NCI-H2227 treated with DMSO at 0.1 percent for 48 hours (cell line): Measurements from ENCODE around the gene GSK3A.

Source experiments
- DNase-seq: peaks from one replicate; lab custom pipeline; 2025; lab: John Stamatoyannopoulos, UW

Gene GSK3A

DNA sequence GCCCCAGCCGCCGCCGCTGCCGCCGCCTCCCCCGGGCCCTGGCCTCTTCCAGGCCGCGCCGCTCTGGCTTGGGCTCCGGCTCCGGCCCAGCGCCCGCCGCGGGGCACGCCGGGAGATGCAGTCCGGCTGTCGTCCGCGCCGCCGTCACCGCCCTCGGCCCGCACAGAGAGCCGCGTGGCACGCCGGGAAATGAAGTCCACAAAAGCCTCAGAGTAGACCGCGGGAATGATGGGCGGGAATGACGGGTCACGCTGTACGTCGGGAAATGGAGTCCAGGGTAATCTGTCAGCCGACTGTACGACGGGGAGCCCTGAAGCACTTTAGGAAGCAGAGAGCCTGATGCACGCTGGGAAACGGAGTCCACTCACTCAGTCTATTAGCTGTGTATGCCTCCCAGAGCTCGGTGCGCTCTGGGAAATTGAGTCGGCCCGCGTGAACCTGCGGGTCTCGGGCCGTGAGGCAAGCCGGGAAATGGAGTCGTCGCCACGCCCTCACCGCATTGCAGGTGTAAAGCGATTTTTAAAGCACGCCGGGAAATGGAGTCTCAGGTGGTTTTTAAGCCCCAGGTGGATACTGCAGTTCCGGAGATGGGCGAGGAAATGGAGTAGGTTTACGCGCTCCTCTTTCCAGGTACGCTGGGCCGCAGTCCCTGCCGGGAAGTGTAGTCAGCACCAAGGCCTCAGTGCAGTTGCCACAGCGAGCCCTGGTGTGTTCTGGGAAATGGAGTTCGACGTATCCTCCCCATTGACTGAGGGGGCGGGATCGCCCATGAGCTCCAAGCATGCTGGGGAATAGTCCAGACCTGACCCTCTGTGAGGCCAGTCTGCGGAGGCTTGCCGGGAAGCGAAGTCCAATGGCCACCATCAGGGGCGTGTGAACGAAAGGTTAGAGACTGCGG lies at the start of gene GSK3A:
TSS of gene GSK3A (minus strand) at position 91 of the 898 bp plus-strand sequence. CDS start 137 bp downstream, outside the sequence.
- peak; percentile 100 for DNase-seq

DNA sequence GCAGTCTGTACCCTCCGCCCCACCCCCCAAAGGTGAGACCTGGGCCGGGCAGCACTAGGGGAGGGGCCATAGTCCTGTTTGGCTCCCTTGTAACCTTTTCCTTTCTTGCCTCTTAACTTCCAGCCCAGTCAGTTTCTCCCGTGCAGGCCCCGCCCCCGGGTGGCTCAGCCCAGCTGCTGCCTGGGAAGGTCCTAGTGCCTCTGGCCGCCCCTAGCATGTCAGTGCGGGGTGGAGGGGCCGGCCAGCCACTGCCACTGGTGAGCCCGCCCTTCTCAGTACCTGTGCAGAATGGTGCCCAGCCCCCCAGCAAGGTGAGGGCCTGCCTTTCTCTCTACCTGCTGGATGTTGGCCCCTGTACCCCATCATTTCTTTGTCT lies 49.0 kb upstream of the GSK3A start:
- DNase-seq, result peak; percentile 49

DNA sequence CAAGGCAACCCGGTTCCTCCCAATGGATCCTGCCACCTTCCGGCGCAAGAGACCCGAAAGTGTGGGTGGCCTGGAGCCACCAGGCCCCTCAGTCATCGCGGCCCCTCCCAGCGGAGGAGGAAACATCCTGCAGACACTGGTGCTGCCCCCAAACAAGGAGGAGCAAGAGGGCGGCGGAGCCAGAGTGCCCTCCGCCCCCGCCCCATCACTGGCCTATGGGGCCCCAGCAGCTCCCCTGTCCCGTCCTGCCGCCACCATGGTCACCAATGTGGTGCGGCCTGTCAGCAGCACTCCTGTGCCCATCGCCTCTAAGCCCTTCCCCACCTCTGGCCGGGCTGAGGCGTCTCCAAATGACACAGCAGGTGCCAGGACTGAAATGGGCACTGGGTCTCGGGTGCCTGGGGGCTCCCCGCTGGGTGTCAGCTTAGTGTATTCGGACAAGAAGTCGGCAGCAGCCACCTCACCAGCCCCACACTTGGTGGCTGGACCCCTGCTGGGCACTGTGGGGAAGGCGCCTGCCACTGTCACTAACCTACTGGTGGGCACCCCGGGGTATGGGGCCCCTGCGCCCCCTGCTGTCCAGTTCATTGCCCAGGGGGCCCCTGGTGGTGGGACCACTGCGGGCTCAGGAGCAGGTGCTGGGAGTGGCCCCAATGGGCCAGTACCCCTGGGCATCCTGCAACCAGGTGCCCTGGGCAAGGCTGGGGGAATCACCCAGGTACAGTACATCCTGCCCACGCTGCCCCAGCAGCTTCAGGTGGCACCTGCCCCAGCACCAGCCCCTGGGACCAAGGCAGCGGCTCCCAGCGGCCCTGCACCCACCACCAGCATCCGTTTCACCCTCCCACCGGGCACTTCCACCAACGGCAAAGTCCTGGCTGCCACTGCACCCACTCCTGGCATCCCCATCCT lies 48.4 kb upstream of the GSK3A start:
- no peak for DNase-seq

DNA sequence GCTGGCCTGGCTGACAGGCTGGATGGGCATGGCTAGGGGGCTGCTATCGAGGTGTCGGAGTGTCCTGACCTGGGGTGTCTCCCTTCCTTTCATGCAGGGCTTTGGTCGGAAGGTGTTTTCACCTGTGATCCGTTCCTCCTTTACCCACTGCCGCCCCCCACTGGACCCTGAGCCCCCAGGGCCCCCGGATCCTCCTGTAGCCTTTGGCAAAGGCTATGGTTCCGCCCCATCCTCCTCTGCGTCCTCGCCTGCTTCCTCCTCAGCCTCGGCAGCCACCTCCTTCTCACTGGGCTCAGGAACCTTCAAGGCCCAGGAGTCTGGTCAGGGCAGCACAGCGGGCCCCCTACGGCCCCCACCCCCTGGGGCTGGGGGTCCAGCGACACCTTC lies 47.7 kb upstream of the GSK3A start:
- DNase-seq, result no peak

DNA sequence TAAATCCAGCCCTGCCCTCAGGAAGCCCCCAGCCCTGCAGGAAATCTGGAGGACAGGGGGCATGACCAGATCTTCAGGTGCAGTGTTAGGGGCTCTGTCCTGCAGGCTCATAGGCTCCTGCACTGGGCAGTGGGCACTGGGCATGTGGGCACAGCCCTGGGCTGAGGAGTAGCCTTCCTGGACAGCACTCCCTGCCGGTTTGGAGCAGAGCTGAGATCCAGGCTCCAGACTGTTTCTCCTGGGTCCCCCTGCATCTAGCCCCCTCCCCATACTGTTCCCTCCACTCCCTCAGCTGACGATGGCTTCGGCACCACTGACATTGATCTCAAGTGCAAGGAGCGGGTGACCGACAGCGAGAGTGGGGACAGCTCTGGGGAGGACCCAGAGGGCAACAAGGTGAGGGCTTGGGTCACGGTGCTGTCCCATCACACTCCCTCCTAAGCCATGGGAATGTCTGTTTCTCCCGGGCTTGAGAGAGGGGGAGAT lies 47.2 kb upstream of the GSK3A start:
- no peak for DNase-seq

DNA sequence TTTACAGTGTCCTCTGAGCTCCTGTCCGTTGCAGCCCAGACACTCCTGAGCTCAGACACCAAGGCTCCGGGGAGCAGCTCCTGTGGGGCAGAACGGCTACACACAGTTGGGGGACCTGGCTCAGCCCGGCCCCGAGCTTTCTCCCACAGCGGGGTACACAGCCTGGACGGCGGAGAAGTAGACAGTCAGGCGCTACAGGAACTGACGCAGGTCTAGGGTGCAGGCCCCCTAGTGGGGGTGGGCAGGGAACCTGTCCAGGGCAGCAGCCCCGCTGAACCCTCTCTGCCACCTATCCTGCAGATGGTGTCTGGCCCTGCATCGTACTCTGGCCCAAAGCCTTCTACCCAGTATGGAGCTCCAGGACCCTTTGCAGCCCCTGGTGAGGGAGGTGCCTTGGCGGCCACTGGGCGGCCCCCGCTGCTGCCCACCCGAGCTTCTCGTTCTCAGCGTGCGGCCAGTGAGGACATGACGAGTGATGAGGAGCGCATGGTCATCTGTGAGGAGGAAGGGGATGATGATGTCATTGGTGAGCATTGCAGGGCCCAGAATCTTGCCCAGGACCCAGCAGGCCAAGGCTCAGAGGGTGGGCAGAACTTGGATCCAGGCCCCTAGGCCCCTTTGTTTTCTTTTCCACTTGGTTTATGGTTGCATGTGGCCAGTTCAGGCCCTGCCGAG lies 46.6 kb upstream of the GSK3A start:
- no peak for DNase-seq

DNA sequence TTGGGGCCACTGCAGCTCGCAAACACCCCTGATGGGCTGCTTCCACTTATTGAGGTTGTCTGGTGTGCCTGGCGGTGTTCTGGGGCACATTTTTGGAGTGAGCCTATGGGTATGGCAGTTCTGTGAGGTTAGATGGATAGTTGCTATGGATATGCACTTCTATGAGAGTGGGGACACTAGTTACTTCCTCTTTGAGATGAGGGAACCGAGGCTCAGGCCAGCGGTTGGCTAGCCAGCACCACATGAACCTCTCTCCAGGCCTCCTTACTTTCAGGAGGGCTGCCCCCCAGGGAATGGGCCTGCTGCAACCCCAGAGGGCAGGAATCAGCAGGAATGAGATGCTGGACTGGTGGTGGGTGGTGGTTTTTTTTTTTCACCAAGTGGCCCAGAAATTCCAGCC lies 46.0 kb upstream of the GSK3A start:
- no peak for DNase-seq

DNA sequence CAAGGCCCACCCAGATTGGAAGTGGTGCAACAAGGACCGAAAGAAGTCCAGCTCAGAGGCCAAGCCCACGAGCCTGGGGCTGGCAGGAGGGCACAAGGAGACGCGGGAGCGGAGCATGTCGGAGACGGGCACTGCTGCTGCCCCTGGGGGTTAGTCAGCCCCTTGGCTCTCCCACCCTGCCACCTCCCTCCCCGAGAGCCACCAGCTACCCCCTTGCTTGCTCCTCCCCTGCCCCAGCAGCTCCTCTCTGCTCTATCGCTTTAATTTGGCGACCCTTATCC lies 45.4 kb upstream of the GSK3A start:
- no peak for DNase-seq

DNA sequence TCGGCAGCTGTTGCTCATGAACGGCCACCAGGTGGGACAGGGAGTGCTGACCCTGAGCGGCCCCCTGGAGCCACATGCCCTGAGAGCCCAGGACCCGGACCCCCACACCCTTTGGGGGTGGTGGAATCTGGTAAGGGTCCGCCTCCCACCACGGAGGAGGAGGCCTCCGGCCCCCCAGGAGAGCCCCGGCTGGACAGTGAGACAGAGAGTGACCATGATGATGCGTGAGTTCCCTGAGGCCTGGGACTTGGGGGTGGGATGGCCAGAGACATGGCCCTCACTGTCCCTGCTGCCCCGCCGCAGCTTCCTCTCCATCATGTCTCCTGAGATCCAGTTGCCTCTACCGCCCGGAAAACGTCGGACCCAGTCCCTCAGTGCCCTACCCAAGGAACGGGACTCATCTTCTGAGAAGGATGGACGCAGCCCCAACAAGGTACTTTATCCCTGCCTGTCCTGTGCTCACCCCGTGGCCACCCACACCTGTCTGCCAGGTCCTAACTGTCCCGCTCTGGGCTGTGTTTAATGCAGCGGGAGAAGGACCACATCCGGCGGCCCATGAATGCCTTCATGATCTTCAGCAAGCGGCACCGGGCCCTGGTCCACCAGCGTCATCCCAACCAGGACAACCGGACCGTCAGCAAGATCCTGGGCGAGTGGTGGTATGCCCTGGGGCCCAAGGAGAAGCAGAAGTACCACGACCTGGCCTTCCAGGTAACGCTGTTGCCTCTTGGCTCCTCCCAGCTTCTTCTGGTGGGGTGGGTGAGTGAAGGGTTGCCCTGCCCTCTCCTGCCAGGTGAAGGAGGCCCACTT lies 44.8 kb upstream of the GSK3A start:
- no peak for DNase-seq

DNA sequence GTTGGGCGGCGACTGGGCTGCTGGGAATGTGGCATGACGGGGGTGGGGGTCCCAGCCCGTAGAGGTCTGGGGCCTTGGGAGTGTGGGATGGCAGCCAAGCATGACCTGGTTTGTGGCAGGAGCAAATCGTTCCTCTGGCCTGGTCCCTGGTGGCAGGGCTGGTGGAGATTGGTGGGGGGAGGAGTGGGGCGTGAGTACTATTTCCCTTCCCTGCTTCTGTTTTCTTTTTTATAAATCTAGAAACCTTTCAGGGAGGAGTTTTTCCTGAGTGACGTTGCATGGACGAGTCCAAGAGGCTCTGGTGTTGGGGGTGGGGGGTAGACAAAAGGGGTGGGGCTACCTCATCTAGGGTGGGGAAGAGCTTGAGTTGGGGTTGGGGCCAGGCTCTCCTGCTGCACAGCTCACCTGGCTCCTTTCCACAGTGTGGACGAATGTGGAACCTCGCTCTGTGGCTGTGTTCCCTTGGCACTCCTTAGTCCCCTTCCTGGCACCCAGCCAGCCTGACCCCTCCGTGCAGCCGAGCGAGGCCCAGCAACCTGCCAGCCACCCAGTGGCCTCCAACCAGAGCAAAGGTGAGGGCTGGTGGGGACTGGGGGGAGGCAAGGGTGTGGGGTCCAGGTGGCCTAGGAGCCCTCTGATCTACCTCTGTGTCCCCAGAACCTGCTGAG lies 44.1 kb upstream of the GSK3A start:
- peak; percentile 36 for DNase-seq

DNA sequence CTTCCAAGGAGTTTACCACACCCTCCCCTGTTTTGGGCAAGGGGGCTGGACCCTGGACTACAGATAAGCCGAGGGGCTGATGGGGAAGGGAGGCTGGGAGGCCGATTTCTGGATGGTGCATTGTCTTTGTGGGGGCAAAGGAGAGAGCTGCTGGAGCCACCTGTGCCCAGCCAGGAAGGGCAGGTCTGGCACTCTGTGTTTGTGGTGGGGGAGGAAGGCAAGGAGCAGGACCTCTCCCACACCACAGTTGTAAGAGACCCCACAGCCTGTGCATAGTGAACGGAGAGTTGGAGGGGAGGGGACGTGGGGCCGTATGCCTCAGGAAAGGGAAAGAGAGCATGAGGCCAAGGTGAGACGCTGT lies 43.6 kb upstream of the GSK3A start:
- no peak for DNase-seq

DNA sequence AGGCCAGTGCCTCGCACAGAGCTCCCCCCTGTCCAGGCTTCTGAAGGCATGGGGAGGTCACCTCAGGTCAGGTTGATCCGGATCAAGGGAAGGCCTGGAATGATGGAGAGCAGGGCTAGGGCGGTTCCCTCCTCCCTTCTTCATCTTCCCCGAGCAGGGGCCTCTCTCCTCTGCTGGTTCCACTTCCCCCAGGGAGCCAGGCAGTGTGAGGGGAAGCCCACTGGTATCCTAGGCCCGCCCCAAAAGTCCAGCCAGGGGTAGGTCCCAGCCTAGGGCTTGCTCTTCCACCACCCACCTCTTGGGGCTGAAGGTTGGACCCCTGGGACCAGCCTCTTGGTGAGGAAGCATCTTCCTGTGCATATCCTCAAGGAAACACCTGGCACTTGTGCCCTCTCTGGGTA lies 43.1 kb upstream of the GSK3A start:
- DNase-seq, result no peak

DNA sequence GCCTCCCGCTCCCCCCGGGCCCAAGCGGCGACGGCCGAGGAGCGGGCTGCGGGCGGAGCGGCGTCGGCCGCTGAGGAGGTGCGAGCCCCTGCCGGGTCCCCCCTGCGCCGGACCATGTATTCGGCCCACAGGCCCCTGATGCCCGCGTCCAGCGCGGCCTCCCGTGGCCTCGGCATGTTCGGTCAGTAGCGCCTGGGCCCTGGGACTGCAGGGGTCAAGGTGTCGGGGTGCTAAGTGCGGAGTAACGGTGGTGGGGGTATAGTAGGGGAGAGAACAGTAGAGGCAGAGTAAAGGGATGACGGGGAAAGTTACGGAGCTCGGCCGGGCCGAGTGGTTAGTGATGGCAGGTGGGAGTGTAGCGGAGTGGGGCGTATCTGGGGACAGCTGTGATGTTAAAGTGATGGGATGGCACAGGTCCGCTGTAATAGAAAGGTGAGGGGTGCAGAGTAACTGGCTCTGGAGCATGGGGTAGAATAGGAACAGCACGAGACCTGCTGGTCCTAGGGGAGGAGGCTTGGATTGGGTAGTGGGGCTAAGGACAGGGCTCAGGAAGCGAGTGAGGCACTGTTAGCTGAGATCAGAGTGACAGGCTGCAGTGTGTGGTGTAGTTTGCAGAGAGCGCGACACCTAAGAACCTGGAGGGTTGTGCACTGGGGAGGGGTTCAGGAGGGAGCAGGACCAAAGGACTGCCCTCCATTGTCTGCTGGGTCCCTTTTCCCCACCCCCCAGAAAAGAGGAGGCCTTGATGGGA lies 42.4 kb upstream of the GSK3A start:
- no peak for DNase-seq

DNA sequence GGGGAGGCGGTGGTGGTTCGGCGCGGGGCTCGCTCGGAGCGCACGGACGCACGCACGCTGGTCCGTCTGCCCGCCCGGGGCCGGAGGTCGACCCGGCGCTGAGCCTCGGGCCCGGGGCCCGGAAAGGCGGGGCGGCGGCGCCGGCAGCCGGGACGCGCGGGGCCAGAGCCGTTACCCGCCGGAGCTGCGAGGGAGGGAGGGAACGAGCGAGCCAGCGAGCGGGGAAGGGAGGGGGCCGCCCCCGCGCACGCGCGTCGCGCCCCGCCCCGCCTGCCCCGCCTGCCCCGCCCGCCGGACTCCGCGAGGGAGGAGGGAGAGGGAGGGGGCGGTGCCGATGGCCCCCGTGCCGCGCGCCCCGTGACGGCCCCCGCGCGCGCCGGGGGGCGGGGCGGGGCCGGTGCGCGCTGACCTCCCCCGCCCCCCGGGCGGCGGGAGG lies 41.7 kb upstream of the GSK3A start:
- peak; percentile 90 for DNase-seq

DNA sequence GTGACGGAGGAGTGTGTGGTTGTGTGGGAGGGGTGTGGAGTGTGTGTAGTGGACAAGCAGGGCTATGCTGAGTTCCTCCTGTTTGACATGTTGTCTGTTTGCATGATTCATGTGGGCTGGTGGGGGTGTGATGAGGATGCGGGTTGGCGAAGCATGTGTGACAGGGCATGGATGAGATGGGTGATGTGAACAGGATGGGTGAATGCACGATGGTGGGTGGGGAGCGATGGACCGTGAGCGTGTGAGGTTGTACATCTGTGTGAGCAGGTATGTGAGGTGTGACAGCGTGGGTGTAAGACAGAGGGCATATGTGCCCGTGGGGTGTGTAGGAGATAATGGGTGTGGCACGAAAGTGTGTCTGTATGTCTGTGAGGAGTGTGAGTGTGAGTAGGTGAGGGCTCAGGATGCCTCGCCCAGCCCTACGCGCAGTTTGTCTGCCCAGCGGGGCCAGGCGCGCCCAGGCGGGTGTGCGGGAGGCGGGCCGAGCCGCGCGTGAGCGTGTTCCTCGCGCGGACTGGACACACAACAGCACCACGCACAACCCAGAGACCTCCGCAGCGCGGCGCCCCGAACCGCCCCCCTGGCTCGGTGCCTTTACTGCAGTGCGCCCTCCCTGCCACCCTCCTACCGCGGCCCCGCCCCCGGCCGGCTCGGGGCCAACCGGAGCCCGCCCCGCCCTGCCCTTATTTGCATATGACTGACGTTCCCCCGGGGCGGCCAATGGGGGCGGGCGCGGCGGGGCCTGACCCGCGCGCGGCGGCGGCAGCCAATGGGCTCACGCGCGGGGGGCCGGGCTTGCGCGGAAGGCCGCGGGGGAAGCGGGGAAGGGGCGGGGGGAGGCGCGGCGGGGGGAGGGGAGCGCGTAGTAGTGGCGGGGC lies 41.0 kb upstream of the GSK3A start:
- peak; percentile 97 for DNase-seq

DNA sequence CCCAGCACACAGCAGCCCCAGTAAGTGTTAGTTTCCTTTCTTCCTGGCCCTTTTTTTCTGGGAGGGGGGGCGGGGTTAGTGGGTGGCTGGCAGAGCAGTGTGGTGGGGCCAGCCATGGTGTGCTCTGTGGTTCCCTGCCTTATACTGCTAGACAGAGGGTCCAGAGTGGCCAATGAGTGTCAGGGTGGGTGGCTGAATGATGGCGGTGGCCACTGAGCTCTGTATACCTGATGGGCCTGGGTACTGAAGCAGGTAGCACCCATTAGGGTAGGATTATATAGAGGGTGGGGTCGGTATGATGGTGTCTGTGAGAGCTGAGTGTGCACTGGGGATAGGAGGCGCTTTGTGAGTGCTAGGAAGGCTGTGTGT lies 40.4 kb upstream of the GSK3A start:
- DNase-seq, result no peak

DNA sequence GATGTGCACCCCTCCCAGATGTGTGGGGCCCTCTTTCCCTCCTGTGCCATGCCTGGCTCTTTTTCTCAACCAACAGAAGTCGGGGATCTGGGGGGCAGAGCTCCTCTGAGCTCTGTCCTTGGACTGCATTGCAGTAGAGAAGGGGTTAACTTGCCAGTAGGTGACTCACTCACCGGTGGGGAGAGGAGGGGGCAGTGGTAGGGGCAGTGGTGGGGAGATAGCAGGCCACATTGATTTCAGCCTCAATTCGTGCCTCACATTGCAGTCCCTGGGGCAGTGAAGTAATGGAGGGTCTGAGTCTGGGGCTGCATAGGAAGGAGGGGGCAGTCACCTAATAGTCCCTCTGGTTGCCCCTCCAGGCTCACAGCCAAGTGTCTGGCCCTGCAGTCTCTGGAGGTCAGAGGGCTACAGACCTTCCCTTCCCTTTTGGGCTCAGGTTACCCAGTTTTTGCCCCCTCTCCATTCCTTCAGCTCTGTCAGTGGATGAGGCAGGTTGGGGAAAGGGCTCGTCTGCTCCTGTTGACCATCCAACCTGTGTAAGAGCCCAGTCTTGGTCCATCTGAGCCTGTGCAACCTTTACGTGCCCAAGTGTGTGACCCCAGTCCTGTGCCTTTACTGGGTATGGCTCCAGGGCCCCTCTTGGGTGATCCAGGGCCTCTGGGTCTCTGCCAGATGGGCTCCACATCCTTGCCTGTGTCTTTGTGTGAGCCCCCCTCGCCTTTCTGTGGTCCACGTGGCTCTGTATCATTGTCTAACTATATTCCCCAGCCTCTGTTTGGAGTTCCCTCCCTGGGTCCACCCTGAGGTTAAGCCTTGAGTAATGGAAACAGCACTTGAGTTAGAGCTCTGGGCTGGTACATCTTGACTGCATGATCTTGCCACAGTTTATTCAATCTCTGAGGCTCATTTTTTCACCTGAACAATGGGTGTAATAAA lies 39.7 kb upstream of the GSK3A start:
- peak; percentile 60 for DNase-seq

DNA sequence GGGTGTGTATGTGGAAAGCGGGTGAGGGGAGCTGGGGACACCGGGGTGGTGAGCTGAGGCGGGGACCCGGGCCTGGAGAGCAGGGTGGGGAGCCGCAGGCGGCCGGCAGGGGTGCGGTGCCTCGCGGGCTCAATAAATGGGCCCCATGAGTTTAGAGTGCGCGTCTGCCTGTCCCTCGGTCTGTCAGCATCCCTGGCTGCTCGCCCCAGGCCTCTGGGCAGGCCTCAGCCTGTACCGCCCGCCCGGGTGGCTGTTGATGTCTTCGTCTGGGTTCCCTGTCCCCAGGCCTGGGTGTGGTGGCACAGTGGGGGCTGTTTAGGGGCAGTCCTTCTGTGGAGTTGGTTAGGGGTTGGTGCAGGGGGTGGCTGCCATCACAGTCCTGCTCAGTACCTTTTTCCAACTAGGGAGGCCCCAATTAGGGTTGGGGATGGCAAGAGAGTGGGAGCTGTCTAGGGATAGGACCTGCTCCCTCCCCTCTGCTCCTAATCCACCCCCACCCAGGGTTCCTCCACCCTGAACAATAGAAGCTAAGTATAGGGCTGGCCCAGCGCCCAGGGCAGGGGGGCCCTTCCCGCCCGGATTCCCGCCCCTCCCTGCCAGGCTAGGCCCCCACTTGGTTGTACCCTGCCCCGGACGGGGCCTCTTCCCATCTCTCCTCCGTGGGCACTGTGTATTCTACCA lies 38.9 kb upstream of the GSK3A start:
- DNase-seq, result peak; percentile 78
